CD4-positive, alpha-beta T cell treated with Interleukin-17A for 1 hour (primary cell): Measurements from ENCODE around the gene RIMBP2.

Source experiments
- DNase-seq: peaks from one replicate; pipeline ENCODE4 v3.0.0-alpha.2; 2020

RIMBP2 gene

DNA sequence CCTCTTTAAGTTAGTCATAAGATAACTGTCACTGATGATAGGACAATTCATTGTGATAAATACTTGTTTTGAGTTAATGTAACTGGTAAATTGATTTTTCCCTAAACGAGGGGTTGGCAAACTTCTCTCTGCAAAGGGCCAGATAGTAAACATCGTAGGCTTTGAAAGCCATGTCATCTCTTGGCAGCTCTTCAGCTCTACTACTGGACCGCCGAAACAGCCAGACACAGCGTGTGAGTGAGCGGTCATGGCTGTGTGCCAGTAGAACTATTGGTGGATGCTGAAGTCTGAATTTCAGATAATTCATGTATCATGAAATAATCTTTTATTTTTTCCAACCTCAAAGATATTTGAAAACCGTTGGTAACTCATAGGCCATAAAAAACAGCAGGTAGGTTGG is 368.5 kb downstream of the RIMBP2 start:
- no peak for DNase-seq
